Endothelial cell of umbilical vein (primary cell): ENCODE data around the gene KCNC1.

ENCODE experiments used
- CTCF ChIP-seq, 2 donors: IDR thresholded peaks; 1 replicate in 1 of 2; 2 replicates in 1 of 2; pipeline ENCODE4 v1.5.1; 2011; ENCODE audit warnings: low read length in 2 of 2, mild to moderate bottlenecking in 2 of 2, moderate library complexity in 2 of 2, control low read depth in 1 of 2, inconsistent platforms in 1 of 2, low read depth in 1 of 2; ENCODE audit not compliant: insufficient read depth in 1 of 2; ENCODE audit errors: extremely low read depth in 1 of 2
- EZH2 ChIP-seq: IDR thresholded peaks from 2 replicates; pipeline ENCODE4 v1.6.1; 2012; ENCODE audit warnings: borderline replicate concordance, low read depth, mild to moderate bottlenecking, moderate library complexity, low read length, inconsistent platforms; ENCODE audit not compliant: severe bottlenecking
- FOS ChIP-seq: IDR thresholded peaks from 2 replicates; pipeline ENCODE4 v1.6.1; 2011; ENCODE audit warnings: mild to moderate bottlenecking, low read length, moderate library complexity, borderline replicate concordance; ENCODE audit not compliant: insufficient read depth
- GATA2 ChIP-seq: IDR thresholded peaks from 2 replicates; pipeline ENCODE4 v1.7.0; 2011; ENCODE audit warnings: low read depth, mild to moderate bottlenecking, moderate library complexity, mixed read lengths, low read length; ENCODE audit not compliant: insufficient read length, insufficient read depth
- JUN ChIP-seq: IDR thresholded peaks from 2 replicates; pipeline ENCODE4 v1.6.1; 2011; ENCODE audit warnings: borderline replicate concordance, low read depth; ENCODE audit not compliant: insufficient read length, insufficient read depth
- MYC ChIP-seq: IDR thresholded peaks from one replicate; pipeline ENCODE4 v1.6.1; 2011; ENCODE audit warnings: mild to moderate bottlenecking, low read depth, low read length
- POLR2A ChIP-seq: IDR thresholded peaks from 2 replicates; pipeline ENCODE4 v1.6.1; 2012; ENCODE audit warnings: low read depth, mild to moderate bottlenecking, control low read depth, low read length
- POLR2AphosphoS5 ChIP-seq: IDR thresholded peaks from 2 replicates; pipeline ENCODE4 v1.6.1; 2012; ENCODE audit warnings: low read depth, mild to moderate bottlenecking, control low read depth, low read length, moderate library complexity; ENCODE audit not compliant: insufficient read depth

- no peak for TF ChIP-seq CTCF (IDR thresholded peaks at IDR 0.05; ENCODE audit: extremely low read depth in 1 of 2, insufficient read depth in 1 of 2, low read depth in 1 of 2, low read length in 2 of 2)
- no peak for TF ChIP-seq JUN
- no peak for TF ChIP-seq MYC
- no peak for TF ChIP-seq FOS
- TF ChIP-seq EZH2 = no peak
- no peak for TF ChIP-seq POLR2AphosphoS5
- TF ChIP-seq POLR2A = no peak
- no peak for TF ChIP-seq GATA2
Observed at GRCh38 chr11:17805043-17805442, 70.5 kb downstream of the KCNC1 start.
